Measurements from ENCODE around the gene SYT5.

GRCh38 chr19:55189403-55189835 lies 9.3 kb upstream of the SYT5 start:
- TF ChIP-seq CTCF (IDR thresholded peaks at IDR 0.05 in 2 of 3, conservative IDR thresholded peaks at IDR 0.05 in 1 of 3; ENCODE audit: borderline replicate concordance in 1 of 3, insufficient read depth in 1 of 3, low read depth in 2 of 3, low read length in 2 of 3): no peak
- TF ChIP-seq EGR1 (IDR thresholded peaks at IDR 0.05; ENCODE audit: low read depth): peak; percentile 52; the same call in 1 of the 2 replicates
- TF ChIP-seq, protein P1, sequence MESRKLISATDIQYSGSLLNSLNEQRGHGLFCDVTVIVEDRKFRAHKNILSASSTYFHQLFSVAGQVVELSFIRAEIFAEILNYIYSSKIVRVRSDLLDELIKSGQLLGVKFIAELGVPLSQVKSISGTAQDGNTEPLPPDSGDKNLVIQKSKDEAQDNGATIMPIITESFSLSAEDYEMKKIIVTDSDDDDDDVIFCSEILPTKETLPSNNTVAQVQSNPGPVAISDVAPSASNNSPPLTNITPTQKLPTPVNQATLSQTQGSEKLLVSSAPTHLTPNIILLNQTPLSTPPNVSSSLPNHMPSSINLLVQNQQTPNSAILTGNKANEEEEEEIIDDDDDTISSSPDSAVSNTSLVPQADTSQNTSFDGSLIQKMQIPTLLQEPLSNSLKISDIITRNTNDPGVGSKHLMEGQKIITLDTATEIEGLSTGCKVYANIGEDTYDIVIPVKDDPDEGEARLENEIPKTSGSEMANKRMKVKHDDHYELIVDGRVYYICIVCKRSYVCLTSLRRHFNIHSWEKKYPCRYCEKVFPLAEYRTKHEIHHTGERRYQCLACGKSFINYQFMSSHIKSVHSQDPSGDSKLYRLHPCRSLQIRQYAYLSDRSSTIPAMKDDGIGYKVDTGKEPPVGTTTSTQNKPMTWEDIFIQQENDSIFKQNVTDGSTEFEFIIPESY (IDR thresholded peaks at IDR 0.05; ENCODE audit: extremely low read depth, insufficient replicate concordance, low read length): no peak
- peak; percentile 92 for TF ChIP-seq POLR2A (IDR thresholded peaks at IDR 0.05; ENCODE audit: borderline replicate concordance, extremely low read depth, insufficient read depth, insufficient read length)
- TF ChIP-seq ZNF274 (IDR thresholded peaks at IDR 0.05; ENCODE audit: low read depth, low read length): no peak
- TF ChIP-seq SIN3A (IDR thresholded peaks at IDR 0.05; ENCODE audit: low read depth): peak; percentile 79
- TF ChIP-seq, protein P2, sequence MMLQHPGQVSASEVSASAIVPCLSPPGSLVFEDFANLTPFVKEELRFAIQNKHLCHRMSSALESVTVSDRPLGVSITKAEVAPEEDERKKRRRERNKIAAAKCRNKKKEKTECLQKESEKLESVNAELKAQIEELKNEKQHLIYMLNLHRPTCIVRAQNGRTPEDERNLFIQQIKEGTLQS (IDR thresholded peaks at IDR 0.05): no peak
- no peak; the same call in 1 of the 2 replicates for TF ChIP-seq CEBPB (IDR thresholded peaks at IDR 0.05; ENCODE audit: low read depth)
- peak; percentile 86 for TF ChIP-seq POLR2AphosphoS5 (IDR thresholded peaks at IDR 0.05; ENCODE audit: low read depth, low read length)
- no peak for TF ChIP-seq EZH2phosphoT487 (IDR thresholded peaks at IDR 0.05; ENCODE audit: borderline replicate concordance)
- no peak for TF ChIP-seq EZH2 (IDR thresholded peaks at IDR 0.05)
- peak; percentile 74; the same call in 1 of the 2 replicates for TF ChIP-seq ZFX (IDR thresholded peaks at IDR 0.05)
